Endothelial cell of umbilical vein (primary cell): ENCODE measurements around the gene NUDT21. TPM values are rescaled to one million over a fixed set of nuclear protein-coding genes. Genes with fewer than 3 reads are reported as not detected.

Experiments used
- BruUV-seq: library from RNA; stranded (reverse); fragments of 400-500 nt; replicated peaks from 2 replicates; lab custom pipeline; 2021; lab: Mats Ljungman, UMichigan
- CTCF ChIA-PET: fragments of 300-600, 350-600 bp; sonication (Branson Sonifier 250); formaldehyde crosslinking; loops from one replicate; lab custom pipeline; 2021; ENCODE audit warnings: antibody characterized with exemption, inconsistent platforms; lab: Charles Lee
- POLR2A ChIA-PET: fragments of 300-600, 350-600 bp; sonication (Branson Sonifier 250); formaldehyde crosslinking; loops from one replicate; lab custom pipeline; 2021; ENCODE audit warnings: antibody characterized with exemption, inconsistent platforms; lab: Charles Lee
- DNase-seq: peaks from one replicate; pipeline ENCODE4 v3.0.0-alpha.2; 2011; ENCODE audit warnings: low read depth, low spot score
- FAIRE-seq: peaks from 2 replicates; lab custom pipeline; 2011; peaks lifted over from hg19 to GRCh38; lab: Jason Lieb, UNC
- H2AFZ ChIP-seq: 2 replicates; pipeline ENCODE4 v1.6.0; 2012; ENCODE audit warnings: low read depth, low read length, control low read depth, inconsistent platforms
- H3K27ac ChIP-seq: 2 replicates; pipeline ENCODE4 v1.5.1; 2011; ENCODE audit warnings: low read depth, mild to moderate bottlenecking, control low read depth, low read length, moderate library complexity; ENCODE audit not compliant: insufficient read depth
- H3K27me3 ChIP-seq, 2 experiments: 2 replicates each; pipeline versions ENCODE4 v1.6.0 to v1.6.1; 2011; ENCODE audit warnings: low read length in 2 of 2, mixed read lengths in 1 of 2; ENCODE audit not compliant: control insufficient read depth in 2 of 2, insufficient read depth in 2 of 2
- H3K36me3 ChIP-seq, 2 experiments: 2 replicates in 1 of 2; 3 replicates in 1 of 2; pipeline ENCODE4 v1.5.1; 2011; ENCODE audit warnings: low read length in 2 of 2, mild to moderate bottlenecking in 1 of 2, moderate library complexity in 1 of 2; ENCODE audit not compliant: control insufficient read depth in 2 of 2, insufficient read depth in 2 of 2; ENCODE audit errors: extremely low read depth in 1 of 2
- H3K4me1 ChIP-seq: 3 replicates; pipeline ENCODE4 v1.5.1; 2011; ENCODE audit warnings: mild to moderate bottlenecking, low read length; ENCODE audit not compliant: control insufficient read depth, insufficient read depth; ENCODE audit errors: extremely low read depth
- H3K4me2 ChIP-seq: 2 replicates; pipeline ENCODE4 v1.6.1; 2011; ENCODE audit warnings: low read length, control low read depth, mixed read lengths; ENCODE audit not compliant: insufficient read depth
- H3K4me3 ChIP-seq, 3 experiments: fragments of 200-600 bp in 1 of 3; sonication (generic), shearing (Covaris generic) in 1 of 3; replicated peaks in 1 of 3; 2 replicates each; pipeline ENCODE4 v1.5.1; 2011 to 2016; ENCODE audit warnings: control low read depth in 3 of 3, low read length in 3 of 3, mild to moderate bottlenecking in 2 of 3, inconsistent platforms in 1 of 3, low read depth in 1 of 3, moderate library complexity in 1 of 3; ENCODE audit not compliant: insufficient read depth in 1 of 3
- H3K79me2 ChIP-seq: 2 replicates; pipeline ENCODE4 v1.6.0; 2012; ENCODE audit warnings: low read length, inconsistent platforms; ENCODE audit not compliant: control insufficient read depth, insufficient read depth
- H3K9ac ChIP-seq: replicated peaks from 2 replicates; pipeline ENCODE3; 2011; ENCODE audit warnings: low read length, control low read depth; ENCODE audit not compliant: insufficient read depth; ENCODE audit errors: extremely low read depth
- H3K9me1 ChIP-seq: replicated peaks from 3 replicates; pipeline ENCODE4 v1.6.0; 2011; ENCODE audit warnings: mild to moderate bottlenecking, low read length; ENCODE audit not compliant: control insufficient read depth, insufficient read depth; ENCODE audit errors: extremely low read depth
- H3K9me3 ChIP-seq: replicated peaks from 2 replicates; pipeline ENCODE4 v1.5.1; 2012; ENCODE audit warnings: low read length, inconsistent platforms; ENCODE audit not compliant: control insufficient read depth, insufficient read depth
- H4K20me1 ChIP-seq: replicated peaks from 2 replicates; pipeline ENCODE3; 2011; ENCODE audit warnings: mild to moderate bottlenecking, low read length; ENCODE audit not compliant: control insufficient read depth, insufficient read depth; ENCODE audit errors: extremely low read depth
- EZH2 ChIP-seq: IDR thresholded peaks from 2 replicates; pipeline ENCODE4 v1.6.1; 2012; ENCODE audit warnings: borderline replicate concordance, low read depth, mild to moderate bottlenecking, moderate library complexity, low read length, inconsistent platforms; ENCODE audit not compliant: severe bottlenecking
- FOS ChIP-seq: IDR thresholded peaks from 2 replicates; pipeline ENCODE4 v1.6.1; 2011; ENCODE audit warnings: mild to moderate bottlenecking, low read length, moderate library complexity, borderline replicate concordance; ENCODE audit not compliant: insufficient read depth
- GATA2 ChIP-seq: IDR thresholded peaks from 2 replicates; pipeline ENCODE4 v1.7.0; 2011; ENCODE audit warnings: low read depth, mild to moderate bottlenecking, moderate library complexity, mixed read lengths, low read length; ENCODE audit not compliant: insufficient read length, insufficient read depth
- JUN ChIP-seq: IDR thresholded peaks from 2 replicates; pipeline ENCODE4 v1.6.1; 2011; ENCODE audit warnings: borderline replicate concordance, low read depth; ENCODE audit not compliant: insufficient read length, insufficient read depth
- MAX ChIP-seq: IDR thresholded peaks from 2 replicates; pipeline ENCODE4 v1.6.1; 2011; ENCODE audit not compliant: insufficient read depth, insufficient read length
- MYC ChIP-seq: IDR thresholded peaks from one replicate; pipeline ENCODE4 v1.6.1; 2011; ENCODE audit warnings: mild to moderate bottlenecking, low read depth, low read length
- POLR2A ChIP-seq: IDR thresholded peaks from 2 replicates; pipeline ENCODE4 v1.6.1; 2012; ENCODE audit warnings: low read depth, mild to moderate bottlenecking, control low read depth, low read length
- POLR2AphosphoS5 ChIP-seq: IDR thresholded peaks from 2 replicates; pipeline ENCODE4 v1.6.1; 2012; ENCODE audit warnings: low read depth, mild to moderate bottlenecking, control low read depth, low read length, moderate library complexity; ENCODE audit not compliant: insufficient read depth
- dilution Hi-C: fragments of 300-500 bp; cut with MboI; formaldehyde crosslinking; loops from one replicate; pipeline ENCODE4 v1.15.0; 2019; ENCODE audit warnings: low sequenced_read_pairs; ENCODE audit not compliant: extremely low pct_ligation_motif_present
- intact Hi-C: fragments of 100-400 bp; cut with micrococcal nuclease; formaldehyde crosslinking; loops from one replicate; pipeline ENCODE4 v1.10.0; 2022
- polyA plus RNA-seq, 4 experiments: library from polyadenylated mRNA; depleted of rRNA in 3 of 4; stranded (reverse) in 3 of 4; unstranded in 1 of 4; fragments of >200 nt; gene quantifications; 2 replicates each; pipeline versions ENCODE4 v1.2.1 to v1.2.3, GENCODE V29; 2011 to 2012; ENCODE audit warnings: missing spikeins in 1 of 4
- total RNA-seq: library from RNA; stranded (reverse); gene quantifications from 2 replicates; pipeline ENCODE4 v1.2.3, GENCODE V29; 2021
- TF ChIP-seq, protein P1 (sequence below), 2 donors: IDR thresholded peaks; 1 replicate in 1 of 2; 2 replicates in 1 of 2; pipeline ENCODE4 v1.5.1; 2011; ENCODE audit warnings: low read length in 2 of 2, mild to moderate bottlenecking in 2 of 2, moderate library complexity in 2 of 2, control low read depth in 1 of 2, inconsistent platforms in 1 of 2, low read depth in 1 of 2; ENCODE audit not compliant: insufficient read depth in 1 of 2; ENCODE audit errors: extremely low read depth in 1 of 2

NUDT21 gene
- total and polyA plus RNA-seq, 2 donors (not counting 3 experiments of a cell fraction or from before 2014, with no cell fraction given): 56.4 to 158 TPM

GRCh38 chr16:56420613-56421012 is 30.5 kb downstream of the NUDT21 start:
- FAIRE-seq (no peak), DNase-seq (no peak)
- H4K20me1 ChIP-seq: peaks cover 2% of the 10 kb centered on the region
- no peak overlapping the region for H3K4me2 ChIP-seq
- no TSS peak for BruUV-seq
- ChIA-PET POLR2A (no interaction called here), CTCF (no interaction called here)
- intact Hi-C loops: no loop called here
- H3K27me3 ChIP-seq: no peaks in the 10 kb centered on the region
- no peak overlapping the region for H3K27ac ChIP-seq
- no peak overlapping the region for H3K9ac ChIP-seq
- dilution Hi-C loops: no loop called here
- no peak overlapping the region for H2AFZ ChIP-seq
- no peaks in the 10 kb centered on the region for H3K9me3 ChIP-seq
- H3K36me3 ChIP-seq: no peaks in the 10 kb centered on the region
- H3K79me2 ChIP-seq: peaks cover 80% of the 10 kb centered on the region
- no peak for TF ChIP-seq EZH2
- TF ChIP-seq POLR2AphosphoS5: no peak
- no peak for TF ChIP-seq GATA2
- no peaks in the 10 kb centered on the region for H3K9me1 ChIP-seq
- peaks cover 13% of the 10 kb centered on the region for H3K4me1 ChIP-seq
- no peak overlapping the region for H3K4me3 ChIP-seq

GRCh38 chr16:56419740-56420548 is 31.2 kb downstream of the NUDT21 start:
- Histone ChIP-seq H3K9ac (no peak overlapping the region), H3K9me1 (no peaks in the 10 kb centered on the region), H3K27me3 (no peaks in the 10 kb centered on the region), H2AFZ (no peak overlapping the region), H3K4me1 (peaks cover 13% of the 10 kb centered on the region), H3K9me3 (no peaks in the 10 kb centered on the region), H3K36me3 (no peaks in the 10 kb centered on the region), H4K20me1 (peaks cover 2% of the 10 kb centered on the region), H3K4me2 (no peak overlapping the region), H3K4me3 (no peak overlapping the region), H3K27ac (no peak overlapping the region), H3K79me2 (peaks cover 85% of the 10 kb centered on the region)
- FAIRE-seq (no peak), DNase-seq (no peak)
- TF ChIP-seq MAX: no peak
- no peak for TF ChIP-seq JUN
- no peak for TF ChIP-seq EZH2
- TF ChIP-seq FOS: no peak
- TF ChIP-seq, protein P1, sequence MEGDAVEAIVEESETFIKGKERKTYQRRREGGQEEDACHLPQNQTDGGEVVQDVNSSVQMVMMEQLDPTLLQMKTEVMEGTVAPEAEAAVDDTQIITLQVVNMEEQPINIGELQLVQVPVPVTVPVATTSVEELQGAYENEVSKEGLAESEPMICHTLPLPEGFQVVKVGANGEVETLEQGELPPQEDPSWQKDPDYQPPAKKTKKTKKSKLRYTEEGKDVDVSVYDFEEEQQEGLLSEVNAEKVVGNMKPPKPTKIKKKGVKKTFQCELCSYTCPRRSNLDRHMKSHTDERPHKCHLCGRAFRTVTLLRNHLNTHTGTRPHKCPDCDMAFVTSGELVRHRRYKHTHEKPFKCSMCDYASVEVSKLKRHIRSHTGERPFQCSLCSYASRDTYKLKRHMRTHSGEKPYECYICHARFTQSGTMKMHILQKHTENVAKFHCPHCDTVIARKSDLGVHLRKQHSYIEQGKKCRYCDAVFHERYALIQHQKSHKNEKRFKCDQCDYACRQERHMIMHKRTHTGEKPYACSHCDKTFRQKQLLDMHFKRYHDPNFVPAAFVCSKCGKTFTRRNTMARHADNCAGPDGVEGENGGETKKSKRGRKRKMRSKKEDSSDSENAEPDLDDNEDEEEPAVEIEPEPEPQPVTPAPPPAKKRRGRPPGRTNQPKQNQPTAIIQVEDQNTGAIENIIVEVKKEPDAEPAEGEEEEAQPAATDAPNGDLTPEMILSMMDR (IDR thresholded peaks at IDR 0.05; ENCODE audit: extremely low read depth in 1 of 2, insufficient read depth in 1 of 2, low read depth in 1 of 2, low read length in 2 of 2): no peak
- no peak for TF ChIP-seq POLR2AphosphoS5
- no peak for TF ChIP-seq GATA2
- TF ChIP-seq POLR2A: no peak
- TF ChIP-seq MYC: no peak
- dilution Hi-C loops (no loop called here), intact Hi-C loops (no loop called here)
- ChIA-PET CTCF (no interaction called here), POLR2A (no interaction called here)
- no TSS peak for BruUV-seq
